GM18873 (cell line): ENCODE data around the gene CLIC5.

ENCODE experiments used
- ATAC-seq: cut with Tn5 transposase; IDR thresholded peaks from one replicate; pipeline ENCODE4 v1.9.1; 2021; ENCODE audit warnings: mild to moderate bottlenecking, moderate library complexity, moderate number of reproducible peaks; ENCODE audit not compliant: unreplicated experiment, low FRiP score

CLIC5 gene

DNA sequence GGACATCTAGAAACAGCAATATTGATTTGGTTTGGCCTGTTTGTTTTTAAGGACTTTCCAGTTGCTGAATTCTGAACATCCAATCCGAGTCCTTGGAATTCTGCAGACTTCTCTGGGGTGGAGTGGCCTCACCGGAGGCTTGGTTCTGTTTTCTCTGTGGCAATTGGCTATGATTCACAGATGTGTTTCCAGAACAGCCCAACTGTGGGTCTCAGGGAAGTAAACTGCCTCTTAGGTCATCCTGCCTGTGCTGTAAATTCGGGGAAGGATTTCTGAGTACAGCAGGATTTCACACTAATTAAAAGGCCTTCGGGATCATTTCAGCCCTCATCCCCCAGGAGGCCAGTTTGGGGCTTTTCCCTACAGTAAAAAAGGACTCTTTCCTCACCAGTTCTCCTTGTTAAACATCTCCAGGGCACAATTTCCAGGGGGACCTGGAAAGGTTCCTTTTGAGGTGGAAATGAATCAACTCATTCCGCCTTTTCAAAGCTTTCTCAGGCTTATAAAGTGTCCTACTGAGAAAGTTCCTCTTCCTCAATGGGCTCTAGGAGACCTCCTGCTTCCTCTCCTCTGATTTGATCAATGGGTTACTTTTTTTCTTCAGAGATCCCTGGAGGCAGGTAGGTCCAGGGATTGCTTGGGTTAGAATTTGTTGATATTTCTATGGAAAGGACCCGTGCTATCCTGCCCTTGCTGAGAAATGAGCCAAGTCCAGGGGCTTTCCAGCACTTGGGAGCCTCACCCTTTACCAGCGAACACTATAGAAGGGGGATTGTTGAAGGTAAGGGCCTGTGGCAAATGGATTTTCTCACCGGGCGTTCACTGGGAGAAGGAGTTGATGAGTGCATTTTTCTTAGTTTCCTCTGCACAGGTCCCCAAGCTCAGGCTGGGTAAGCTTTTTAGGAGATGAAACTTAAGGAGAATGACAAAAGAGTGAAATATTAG lies 114.6 kb downstream of the CLIC5 start:
- ATAC-seq, result no peak

DNA sequence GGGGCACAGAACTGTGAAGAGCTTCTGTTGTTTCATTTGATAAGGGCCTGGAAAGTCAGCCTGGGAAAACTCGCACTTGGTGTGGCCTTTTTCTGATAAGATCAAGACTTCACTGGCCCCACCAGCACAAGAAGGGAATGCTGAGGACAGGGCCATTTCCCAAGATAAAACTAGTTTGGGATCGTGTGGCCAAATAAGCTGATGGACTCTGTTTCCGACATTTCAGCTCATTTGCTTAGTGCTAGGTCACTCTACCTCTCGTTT lies 116.0 kb downstream of the CLIC5 start:
- no peak for ATAC-seq

DNA sequence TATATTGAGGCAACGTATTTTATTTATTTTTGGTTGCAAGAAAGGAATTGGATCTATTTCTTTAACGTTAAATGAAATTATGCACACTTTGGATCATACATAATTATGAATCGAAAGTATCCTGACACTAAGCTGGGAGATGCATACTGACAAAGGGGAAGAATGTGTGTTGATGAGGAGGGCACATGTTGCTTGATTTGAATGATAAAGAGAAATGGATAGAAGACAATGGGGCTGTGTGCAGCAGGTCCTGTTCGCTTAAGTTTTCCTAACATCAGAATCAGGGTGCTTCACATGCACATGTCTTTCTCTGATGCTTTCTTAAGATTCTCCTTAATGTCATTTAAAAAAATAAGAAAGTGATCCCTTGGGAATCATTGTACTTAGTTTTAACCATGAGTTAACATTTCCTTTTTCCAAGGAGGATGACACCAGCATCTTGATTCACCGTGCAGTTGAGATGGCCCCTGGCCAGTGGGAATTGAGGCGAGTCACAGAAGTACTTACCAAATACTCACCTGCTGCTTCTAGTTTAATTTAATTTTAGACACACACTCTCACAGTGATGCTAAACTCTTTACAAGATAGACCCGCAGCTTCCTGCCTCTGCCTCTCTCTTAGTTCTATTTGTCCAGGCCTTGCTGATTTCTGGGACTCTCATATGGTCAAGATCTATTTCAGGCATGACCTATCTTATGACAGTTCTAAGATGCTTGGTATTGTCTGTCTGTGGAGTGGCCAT lies 116.5 kb downstream of the CLIC5 start:
- no peak for ATAC-seq

DNA sequence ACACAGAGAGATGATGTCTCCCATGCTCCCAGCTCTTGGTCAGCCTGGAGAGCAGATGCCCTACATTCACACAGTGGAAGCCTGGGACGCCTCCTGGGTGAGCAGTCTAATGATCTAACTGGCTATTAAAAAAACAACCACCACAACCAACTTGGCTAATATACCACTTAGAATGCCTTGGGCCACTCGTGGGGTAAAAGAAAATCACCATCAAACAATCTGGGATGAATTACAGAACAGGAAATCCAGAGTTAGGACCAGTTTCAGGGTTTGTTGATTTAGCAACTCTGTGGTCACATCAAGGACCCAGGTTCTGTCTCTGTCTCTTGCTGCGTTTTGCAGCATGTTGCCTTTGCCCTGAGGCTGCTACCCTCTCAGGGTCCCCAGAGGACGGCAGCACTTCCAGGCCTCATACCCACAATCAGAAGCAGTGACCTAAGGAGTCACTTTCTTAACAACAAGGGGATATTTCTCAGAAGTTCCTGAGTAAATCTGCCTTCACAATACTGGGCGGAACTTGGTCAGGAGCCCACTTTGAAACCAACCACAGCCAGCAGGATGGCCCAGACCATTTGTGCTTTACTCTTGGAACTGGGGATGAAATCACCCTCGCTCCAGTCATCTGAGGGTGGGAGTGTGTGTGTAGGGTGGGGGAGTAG lies 118.7 kb downstream of the CLIC5 start:
- ATAC-seq, result no peak

DNA sequence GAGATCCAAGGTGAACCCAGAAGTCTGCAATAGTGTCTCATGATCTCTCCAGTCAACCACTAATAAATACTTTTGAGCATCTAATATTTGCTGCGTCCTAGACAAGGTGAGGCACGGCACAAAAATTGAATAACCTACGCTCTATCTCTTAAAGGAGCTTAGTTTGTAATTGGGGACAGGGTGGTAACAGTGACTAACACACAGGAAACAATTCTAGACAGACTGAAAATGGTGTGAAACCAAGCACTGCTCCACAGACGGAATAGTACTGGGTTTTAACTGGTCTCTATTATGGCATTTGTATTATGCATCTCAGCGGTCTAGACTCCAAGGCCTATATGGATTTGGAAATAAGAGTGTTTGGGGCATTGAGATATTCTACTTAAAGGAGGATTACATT lies 120.1 kb downstream of the CLIC5 start:
- no peak for ATAC-seq

DNA sequence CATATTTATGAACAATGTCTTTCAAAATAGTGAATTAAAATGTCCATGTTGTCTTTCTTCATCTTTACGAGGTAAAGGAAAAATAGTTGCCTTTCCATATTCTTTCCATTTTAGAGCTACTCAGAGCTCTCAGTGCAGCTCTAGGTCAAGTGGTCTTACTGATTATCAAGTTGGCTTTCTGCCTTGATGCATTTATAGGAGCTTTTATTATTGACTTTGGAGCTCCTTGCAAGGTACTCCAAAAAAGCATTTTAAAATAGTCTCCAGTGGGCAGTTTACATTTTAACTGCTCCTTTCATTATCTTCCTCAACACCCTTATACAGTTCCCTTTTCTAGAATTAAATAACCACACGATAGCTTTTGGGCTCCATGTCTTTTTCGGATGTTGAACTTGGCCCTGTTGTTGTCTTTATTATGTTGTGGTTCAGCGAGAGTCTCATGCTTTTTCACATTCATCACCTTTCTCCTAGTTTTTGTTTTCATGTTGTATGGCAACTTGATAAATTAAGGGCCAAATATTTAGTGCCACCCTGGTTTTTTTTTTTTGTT lies 122.9 kb downstream of the CLIC5 start:
- no peak for ATAC-seq

DNA sequence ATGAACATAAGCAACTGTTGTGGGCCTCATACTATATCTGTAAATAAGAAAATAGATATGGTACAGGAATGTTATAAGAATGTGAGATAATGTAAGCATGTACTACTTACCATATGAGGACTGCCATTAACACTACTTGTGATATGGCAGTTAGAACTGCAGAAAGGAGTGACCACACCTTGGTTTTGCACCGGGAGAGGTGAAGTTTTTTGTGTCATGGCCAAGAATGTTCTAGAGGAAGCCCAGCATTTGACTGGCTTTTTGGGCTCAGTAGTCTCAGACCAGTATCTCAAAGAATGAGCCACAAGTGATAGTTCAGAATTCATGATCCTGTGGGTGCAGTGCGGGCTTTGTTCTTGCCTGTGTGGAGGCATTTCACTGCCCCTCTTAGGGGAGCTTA lies 123.5 kb downstream of the CLIC5 start:
- no peak for ATAC-seq

DNA sequence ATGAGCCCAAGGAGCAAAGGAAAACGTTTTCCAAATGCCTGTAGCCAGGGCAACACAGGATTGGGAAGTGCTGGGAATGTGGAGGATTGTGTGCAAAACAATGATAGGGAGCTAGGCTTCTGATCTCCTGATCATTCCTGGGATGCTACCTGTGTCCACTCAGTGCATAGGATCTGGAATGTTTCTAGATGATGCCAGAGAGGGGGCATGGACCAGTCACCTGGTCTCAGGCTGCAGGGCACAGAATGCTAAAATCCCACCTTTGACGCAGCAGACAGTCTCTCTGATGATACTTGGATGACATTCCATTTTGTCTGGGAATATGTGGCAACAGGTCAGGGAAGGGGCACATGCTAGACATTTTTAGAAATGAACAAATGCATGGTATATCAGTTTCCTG lies 128.9 kb downstream of the CLIC5 start:
- no peak for ATAC-seq

DNA sequence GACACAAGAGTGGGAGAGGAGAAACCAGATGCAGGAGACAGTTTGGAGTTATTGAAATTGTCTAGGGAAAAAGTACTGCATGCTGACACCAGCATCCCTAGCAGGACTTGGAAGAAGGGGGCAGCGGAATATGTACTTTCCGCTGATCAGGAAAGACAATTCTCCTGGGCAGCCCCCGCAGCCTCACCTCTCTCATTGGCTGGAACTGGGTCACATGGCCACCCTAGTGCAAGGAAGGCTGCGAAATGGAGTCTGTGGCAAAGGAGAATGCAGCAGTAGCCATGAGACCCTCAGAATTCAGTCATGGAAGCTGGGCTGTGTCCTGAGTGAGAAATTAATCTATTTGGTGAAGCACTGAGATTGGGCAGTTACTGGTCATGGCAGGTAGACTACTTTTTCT lies 131.3 kb downstream of the CLIC5 start:
- ATAC-seq, result no peak

DNA sequence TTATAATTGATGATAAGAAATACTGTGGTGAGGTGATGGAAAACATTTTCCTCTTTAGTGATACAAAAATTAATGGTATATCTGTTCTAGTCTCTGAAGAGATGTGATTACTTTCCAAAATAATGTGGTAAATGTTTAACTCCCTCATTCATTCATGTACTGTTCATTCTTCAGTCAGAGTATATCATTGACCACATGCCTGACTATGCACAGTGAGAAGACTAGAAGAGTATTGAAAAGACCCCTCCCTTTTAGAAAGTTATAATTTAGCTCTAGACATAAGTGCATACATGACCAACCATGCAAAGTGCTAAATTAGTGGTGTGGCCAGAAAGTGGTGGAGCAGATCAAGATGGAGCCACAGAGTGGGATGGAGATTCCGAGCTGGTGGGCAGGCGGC lies 133.0 kb downstream of the CLIC5 start:
- ATAC-seq, result no peak

DNA sequence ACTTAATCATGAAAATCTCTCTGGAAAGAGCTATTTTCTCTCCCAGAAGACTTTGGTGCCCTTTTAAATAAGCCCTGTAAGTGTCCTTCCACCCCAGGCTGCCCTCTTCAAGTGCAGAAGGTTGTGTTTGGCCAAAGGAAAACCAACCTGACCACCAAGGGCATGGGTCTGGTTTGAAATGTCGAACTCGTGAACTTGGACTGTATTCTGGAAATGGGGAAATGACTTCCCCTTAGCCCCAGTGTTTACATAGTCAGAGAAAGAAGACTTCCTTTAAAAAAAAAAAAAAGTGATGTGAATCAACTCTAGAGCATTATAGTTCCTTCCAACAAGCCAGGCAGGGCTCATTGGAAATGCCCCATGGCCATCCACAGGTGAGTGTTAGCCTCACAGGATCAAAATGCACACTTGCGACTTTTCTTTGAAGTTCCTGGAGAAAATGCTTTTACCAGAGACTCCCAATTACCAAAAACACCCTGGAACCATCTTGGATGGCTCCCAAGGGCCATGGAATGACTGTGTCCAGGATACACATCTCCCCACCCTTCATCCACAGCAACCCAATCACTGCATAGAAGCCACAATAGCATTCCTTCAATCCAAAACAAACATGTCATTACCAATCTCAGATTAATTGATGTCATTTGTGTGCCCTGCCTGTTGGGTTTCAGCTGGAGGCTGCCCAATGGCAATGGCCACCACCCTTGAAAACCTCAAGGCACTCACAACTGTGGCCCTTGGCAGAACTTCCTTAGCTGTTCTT lies 133.8 kb downstream of the CLIC5 start:
- ATAC-seq, result no peak

DNA sequence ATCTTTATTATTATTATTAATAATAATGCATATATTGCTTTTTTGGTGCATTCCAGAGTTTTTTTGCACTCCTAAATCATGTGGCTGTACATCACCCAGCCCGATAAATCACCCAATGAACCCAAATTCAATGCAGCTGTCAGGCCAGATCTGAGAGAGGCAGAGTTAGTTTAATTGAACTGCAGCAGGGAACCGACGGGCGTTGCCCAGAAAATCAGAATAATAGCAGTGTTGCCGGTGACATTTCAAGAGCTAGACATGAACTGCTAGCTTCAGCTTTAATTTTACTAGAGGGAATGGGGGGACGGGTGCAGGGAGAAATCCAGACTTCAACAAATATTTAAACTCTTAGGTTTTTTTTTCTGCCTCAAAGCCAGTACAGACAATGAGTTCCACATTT lies 135.0 kb downstream of the CLIC5 start:
- ATAC-seq, result no peak

DNA sequence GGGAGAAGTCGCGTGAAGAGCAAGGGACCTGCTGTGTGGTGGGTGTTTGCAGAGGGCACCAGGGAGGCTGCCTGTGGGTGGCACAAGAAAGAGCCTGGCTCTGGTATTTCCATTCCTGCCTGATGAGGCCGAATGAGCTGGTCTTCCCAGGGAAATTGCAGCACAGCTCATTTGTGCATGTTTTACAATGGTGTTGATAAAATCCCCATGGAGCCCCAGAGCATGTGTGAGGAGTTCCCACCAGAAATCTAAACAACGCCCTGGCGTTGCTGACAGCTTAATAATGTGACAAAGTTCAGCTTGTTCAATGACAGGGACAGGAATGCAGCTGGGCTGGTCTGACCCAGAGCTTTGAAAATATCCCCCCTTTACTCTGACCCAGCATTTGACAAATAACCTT lies 135.5 kb downstream of the CLIC5 start:
- ATAC-seq, result no peak

DNA sequence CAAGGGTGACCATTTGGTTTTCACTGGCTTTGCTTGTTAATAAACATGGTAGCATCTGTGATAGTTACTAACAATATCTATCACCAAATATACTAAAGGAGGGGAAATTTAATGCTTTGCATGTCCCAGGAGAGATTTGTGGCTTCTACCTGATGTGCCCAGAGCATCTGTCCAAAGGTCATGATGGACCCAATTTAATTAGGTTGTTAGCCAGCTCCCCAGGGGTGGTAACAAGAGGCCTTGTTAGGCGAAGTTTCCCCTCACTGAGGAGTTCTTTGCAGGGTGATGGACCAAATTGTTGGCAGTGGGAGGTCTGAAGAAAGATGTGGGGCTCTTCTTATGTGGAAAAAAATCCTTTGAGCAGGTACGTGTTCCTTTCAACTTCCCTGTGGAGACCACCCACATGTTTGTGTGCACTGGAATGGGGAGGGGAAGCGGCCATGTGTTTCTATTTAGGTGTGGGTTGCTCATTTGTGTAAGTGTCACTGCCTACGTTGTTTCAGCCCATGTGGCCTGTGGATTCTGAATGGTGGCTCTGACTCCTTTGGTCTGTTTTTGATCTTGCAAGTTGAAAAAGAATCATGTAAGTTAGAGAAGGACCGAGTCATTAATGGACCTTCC lies 137.6 kb downstream of the CLIC5 start:
- ATAC-seq, result no peak

DNA sequence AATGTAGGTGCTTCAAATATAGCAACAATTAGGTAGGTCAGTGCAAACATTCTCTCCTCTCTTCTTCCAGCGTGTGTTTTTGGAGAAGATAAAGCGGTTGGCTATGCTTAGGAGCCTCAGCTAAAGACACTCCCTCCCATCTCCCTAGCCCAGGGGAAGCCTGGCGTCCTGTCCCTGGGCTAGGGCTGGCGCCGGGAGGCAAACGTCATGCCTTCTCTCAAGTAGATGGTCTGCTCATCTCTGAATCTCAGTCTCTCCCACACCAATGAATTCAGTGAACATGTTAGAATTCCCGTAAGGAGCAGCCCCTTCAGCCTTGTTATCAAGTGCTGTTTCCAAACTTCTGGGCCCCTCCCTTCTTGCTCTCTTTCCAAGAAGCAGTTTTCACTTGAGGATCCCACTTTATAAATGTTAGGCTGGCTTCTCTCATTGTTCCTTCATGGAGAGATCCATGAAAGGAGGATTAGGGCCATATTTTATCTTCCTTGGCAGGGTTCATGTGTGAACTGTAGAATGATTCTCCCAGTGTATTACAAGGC lies 142.8 kb downstream of the CLIC5 start:
- ATAC-seq, result no peak

DNA sequence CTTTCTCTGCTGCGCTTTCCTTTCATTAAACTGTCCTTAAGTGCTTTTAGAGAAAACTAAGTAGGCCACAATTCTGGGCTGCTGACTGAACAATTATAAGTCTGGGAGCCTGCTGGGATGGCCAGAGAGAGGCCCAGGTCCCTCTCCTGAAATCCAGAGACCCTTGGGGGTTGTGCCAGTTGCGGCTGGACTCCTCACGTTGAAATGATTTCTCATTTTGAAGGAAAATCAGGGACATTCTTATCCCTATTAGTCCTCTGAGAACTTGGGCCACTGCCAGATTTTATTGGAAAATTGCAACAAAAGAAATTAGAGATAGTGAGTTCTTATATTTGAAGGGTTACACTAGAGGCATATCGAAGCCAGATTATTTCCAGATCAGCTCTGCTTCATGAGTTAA lies 145.1 kb downstream of the CLIC5 start:
- ATAC-seq, result no peak

DNA sequence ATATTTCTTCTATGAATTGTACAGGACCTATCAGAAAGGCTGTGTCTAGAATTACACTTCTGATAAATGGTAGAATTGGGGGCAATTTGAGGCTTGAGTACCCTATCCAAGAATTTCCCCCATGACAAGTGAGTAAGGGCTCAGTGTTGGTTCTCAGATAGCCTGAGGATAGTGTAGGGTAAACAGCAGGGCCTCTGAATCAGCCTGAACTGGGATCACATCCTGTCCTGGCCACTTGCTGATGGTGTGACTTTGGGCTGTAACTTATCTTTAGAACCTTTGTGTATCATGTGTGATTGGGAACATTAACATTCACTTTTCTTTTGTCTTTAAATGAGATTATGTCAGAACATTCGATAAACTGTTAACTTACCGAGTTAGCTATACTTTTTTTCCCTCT lies 151.0 kb downstream of the CLIC5 start:
- no peak for ATAC-seq

DNA sequence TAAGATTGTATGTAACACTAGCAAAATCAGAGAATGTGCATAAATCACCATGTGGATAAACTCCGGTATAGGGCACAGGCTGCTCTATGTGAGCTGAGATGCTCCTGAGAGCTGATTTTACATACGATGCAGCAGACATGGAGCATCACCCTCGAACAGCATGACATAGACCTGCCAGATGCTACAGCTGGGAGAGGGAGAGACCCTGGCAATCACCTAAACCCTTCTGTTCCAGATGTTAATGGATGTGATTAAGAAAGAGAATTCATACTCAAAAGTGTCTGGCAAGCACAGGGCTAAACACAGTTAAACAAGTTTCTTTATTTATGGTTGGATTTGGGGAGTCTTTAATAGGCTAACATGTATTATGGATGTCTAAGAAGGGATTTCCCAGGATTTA lies 157.0 kb downstream of the CLIC5 start:
- ATAC-seq, result no peak

DNA sequence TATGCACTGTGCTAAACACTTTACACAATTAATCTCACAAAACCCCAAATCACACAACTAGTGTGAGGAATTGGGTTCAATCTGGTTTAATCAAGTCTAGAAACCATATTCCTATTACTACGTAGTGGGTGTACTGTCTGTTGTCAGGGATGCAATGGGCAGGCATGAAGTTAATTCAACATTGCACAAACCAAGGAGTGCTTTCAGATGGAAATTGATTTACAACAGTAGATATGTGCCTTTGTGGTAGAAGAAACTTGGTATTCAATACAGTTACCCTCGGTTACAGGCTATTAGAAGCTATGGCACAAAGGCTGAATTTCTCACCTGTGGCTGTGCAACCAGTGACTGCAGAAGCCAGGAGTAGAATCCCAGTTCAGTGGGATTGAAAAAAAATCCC lies 157.8 kb downstream of the CLIC5 start:
- no peak for ATAC-seq
